Measurements from ENCODE around the gene MYLK. TPM values are rescaled to one million over a fixed set of nuclear protein-coding genes. Genes with fewer than 3 reads are reported as not detected.

Gene MYLK
- total RNA-seq, 1 donor from 2014 or later = 80.3 TPM

DNA sequence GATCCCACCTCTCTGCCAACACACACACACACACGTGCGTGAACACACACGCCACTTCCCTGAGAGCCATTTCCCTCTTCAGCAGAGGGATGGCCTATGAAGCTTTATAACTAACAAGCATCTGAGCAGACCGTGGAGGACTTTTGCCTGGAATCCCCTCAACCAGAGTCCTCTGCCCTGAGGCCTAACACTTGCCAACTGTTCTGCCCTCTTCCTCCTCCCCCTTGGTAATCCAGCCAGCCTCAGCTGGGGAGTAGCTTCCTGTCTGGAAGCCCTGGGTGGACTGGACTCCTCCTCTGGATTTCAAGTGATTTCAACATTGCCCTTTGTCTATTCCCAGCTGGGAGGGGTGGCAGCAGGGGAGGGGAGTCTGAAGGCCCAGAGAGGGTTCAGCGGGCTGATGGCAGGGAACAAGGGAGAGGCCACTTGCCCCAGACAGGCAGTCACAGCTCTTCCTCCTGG is 230.9 kb downstream of the MYLK start:
- no peak for DNase-seq (ENCODE audit: low spot score)

DNA sequence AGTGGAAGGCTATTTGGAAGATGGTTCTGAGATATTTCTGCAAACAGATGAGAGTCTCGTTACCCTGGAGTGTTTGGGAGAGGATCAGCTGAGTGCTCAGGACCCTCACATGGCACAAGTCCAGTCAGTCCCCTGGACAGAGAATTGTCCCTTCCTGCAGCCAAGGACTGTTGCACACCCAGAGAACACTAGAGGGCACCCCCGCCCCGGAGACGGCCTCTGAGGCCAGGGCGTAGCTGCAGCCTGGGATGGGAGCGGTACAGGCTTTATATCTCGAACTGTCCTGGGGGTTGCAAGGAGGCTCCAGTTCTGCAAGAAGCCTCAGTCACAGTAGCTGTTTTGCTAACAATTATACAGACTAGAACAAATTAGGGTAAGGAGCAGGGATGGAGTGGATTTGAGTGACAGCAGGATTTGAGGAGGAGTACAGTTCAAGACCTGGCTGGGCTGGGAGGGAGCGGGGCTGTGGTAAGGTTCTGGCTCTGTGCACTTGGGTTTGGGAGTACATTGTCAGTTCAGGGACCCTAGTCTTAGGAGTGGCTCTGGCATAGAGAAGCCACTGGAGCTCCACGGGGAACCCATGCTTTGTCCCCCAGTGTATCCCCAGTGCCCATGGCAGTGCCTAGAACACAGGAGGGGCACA is 231.7 kb downstream of the MYLK start:
- DNase-seq (ENCODE audit: low spot score) = no peak

DNA sequence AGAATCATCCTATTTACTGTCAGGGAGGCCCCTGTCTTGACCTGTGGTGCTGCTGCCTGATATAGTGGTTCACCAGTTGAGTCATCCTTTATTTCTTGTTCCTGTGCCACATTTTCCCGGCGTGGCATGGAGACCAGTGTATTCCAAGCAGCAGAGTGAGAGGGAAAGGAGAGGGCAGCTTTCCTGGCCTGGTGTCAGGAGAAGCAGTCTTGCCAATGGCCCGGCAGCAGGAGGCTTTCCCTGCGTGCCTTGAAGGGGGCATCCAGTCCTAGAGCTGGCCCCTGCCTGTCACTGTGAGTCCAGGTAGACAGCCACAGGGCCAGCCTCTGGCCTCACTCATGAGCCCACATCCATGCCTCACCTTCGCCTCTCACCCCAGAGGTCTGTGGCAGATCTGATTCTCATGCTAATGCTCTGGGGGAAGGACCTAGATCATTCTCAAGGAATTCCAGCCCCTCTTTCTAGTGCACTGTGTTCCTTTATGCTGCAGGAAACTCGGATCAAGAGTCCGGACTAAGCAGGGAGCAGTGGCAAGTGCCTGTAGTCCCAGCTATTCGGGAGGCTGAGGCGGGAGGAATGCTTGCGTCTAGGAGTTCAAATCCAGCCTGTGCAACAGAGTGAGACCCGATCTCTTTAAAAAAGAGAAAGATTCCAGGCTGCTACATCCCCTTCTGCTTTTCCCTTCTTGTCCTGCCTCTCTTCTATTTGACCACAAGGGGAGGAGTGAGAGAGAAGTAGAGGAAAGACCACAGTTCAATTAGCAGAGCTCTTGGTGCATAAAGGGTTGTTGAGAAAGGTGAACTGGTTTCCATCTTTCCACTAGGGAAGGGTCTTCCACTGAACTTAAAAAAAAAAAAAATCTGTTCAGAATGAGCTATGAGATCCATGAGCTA is 232.4 kb downstream of the MYLK start:
- DNase-seq (ENCODE audit: low spot score) = no peak

DNA sequence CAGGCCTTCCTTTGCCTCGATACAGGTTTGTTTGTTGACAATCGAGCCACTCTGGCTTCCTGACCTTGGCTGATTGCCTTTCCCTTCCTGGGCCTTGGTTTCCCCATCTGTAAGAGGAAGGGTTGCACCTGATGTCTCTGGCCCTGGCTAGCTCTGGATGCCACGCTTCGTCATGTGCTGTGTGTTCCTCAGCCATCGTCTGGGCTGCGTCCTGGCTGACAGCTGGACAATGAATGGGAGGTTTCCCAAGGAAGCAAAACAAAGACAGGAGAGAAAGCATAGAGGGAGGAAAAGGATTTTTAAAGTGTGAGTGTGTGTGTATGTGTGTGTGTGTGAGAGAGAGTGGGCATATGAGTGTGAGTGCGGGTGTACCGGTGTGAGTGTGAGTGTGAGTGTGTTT is 234.0 kb downstream of the MYLK start:
- DNase-seq (ENCODE audit: low spot score) = no peak

DNA sequence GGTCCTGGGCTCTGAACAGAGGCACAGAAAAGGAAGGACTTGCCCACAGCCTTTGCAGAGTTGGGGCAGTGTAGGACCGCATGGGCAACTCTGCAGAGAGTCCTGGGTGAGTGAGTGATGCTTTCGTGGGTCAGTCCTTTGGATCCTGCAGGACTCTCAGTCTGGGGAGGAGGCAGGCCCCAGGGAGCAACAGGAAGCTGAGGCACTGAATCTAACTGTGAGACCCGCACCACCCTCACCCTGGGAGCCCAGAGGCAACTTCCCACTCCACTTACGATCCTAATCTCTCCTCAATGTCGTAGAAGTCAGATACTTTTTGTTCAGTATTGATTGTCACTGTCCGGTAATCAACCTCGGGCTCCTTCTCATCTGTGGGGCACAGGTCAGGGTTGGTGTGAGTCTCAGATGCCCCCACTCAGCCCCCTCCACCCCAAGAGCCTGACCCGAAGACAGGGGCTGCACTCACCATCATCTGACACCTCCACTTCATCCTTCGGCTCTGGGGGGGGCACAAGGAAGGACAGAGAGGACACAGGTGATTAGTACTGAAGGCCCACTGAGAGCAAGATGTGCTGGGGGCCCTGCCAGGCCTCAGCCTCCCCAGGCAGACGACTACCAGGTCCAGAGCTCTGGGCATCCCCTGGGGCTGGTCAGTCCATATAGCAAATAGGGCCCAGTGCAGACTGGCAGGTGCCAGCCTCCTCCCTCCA is 235.3 kb downstream of the MYLK start:
- DNase-seq (ENCODE audit: low spot score) = peak; percentile 76

DNA sequence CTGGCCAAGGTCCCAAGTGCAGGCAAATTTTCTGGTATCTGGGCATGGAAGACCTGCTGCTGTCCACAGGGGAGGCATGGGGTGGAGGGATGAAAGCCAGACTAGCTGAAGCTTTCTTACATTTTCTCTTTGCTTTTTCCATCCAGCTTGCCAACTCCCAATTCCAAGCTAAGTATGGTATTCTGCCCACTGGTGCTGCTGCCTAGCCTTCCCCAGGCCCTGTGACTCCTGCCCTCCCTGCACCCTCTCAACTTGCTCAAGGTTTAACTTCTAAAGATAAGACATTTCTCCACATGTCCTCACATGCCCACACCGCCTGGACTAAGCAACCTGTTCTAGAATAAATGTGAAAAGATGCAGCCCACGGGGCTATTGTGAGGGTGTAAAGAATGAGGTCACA is 239.8 kb downstream of the MYLK start:
- peak; percentile 28 for DNase-seq (ENCODE audit: low spot score)

DNA sequence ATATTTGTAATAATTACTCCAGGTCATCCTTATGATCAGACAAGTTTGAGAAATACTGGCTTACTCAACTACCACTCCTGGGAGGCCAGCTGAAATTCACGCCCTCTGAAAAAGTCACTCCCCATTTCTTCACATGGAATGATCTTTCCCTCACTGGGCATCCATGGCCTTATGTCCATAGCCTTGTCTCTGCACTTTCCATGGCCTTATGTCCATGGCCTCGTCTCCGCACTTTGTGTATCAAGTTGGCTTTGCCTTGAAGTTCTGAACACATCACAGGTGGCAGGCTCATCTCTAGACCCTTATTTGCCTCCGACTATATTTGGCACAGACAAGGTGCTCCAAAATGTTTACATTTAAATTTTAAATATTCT is 241.2 kb downstream of the MYLK start:
- DNase-seq (ENCODE audit: low spot score) = no peak

DNA sequence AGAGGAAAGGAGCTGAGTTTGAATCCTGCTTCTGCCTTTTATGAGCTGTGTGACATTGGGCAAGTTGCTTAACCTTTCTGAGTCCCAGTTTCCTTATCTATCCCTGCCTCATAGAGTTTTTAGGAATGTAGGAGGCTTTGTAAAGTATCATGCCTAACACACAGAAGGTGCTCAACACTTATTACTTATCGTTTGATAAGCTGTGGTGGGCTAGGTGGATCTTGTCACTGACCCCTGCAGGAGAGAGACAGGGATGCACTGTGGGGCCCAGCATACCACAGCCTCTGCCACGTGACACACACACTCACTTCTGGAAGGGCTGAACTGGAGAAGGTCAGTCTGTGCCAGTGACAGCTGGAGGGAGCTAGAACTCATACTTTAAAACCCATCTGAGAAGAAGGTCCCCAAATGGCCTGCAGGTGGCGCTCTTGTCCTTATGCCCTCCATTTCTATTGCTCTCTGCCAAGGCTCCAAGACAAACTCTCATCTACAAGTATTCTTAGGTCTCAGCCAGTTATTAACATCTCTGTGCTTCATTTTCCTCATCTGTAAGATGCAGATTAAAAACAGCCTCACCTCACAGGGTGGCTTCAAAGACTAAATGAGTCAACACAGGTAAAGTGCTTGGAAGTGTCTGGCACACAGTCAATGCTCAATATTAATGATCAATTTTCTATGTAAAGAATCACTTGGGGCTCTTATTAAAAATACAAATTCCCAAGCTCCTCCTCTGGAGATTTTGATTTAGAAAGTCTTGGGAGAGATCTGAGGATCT is 241.8 kb downstream of the MYLK start:
- DNase-seq (ENCODE audit: low spot score) = no peak

DNA sequence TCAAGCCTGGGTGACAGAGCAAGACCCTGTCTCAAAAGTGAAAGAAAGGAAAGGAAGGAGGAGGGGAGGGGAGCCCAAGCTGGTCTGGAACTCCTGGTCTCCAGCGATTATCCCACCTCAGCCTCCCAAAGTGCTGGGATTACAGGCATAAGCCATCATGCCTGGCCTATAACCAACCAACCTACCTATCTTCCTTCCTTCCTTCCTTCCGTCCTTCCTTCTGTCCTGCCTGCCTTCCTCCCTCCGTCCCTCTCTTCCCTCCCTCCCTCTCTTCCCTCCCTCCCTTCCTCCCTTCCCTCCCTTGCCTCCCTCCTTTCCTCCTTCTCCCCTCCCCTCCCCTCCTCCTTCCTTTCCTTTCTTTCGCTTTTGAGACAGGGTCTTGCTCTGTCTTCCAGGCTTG is 242.6 kb downstream of the MYLK start:
- DNase-seq (ENCODE audit: low spot score) = peak; percentile 45

DNA sequence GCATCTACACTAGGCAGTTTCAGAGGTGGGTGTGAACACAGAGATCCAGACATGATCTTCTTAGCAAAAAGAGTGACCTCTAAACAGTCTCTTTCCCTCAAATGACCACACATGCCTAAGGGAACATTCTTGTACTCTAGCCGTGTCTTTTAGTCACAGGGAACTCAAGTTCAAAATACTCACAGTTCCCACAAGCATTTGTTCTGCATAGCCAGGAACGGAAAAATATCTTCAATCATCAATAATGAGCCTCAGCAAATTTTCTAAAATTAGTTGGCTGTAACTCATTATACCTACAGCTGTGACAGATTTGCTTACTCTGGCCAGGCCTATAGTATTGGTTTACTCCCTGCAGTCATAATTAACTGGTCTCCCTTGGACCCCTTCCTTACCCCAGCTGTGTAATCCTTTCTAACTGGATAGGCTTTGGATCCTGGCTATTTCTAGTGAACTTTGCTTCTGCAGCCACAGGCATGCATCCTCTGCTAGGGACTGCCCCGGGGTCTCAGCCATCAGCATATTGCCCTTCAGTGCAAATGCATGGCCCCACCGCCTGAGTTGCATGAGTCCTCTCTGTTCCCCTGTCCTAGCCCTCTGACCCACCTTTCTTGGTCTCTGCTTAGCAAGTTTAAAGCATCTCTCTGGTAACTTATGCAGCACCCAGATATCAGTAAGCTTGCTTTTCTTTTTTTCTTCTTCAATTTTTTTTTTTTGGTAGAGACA is 243.2 kb downstream of the MYLK start:
- DNase-seq (ENCODE audit: low spot score) = peak; percentile 51

DNA sequence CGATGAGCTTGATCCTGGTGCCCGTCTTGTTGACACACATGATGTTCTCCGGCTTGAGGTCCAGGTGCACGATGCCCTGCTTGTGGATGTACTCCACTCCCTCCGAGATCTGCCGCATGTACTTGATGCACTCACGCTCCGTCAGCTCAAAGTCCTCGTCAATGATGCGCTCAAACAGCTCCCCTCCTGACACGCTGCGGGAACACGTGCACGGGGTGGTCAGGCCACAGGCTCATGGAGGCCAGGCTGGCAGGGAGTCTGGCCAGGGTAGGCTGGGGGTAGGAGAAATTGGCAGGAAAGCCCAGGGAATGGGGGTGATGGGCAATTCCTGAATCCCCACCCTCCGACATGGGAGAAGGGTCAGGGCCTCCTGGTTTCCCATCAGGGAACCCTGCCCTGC is 243.8 kb downstream of the MYLK start:
- DNase-seq (ENCODE audit: low spot score) = peak; percentile 64

DNA sequence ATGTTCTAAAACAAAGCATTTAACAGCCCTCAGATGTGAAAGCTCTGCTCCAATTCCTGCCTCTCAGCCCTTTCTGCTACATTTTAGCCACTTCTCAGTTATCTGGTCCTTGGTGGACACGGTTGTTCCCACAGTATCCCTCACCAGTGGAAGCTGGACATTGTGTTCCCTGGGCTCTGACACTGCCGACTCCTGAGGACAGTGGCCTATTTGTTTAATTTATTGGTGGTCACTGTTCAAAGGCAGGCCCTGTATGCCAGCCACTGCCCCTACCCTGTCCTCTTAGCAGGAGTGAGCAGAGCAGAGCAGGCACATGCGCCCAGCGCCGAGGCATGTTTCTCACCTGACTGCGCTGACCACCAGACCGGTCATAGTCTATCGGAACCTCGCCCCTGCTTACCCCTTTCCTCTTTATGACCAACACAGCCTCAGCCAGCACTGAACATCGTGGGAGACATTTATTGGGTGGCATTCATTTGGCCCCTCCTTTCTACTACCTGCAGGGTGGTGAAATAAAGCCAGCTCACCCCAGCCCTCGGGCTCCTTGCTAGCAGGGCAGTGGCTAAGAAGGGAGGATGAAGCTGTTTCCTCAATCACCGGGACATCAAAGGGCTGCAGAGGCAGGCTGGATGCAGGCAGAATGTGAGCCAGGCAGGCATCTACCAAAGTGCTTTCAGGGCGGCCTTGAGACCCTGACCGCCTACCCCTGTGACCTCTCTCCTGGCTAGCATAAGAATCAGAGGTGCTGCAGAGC is 245.0 kb downstream of the MYLK start:
- DNase-seq (ENCODE audit: low spot score) = peak; percentile 85

DNA sequence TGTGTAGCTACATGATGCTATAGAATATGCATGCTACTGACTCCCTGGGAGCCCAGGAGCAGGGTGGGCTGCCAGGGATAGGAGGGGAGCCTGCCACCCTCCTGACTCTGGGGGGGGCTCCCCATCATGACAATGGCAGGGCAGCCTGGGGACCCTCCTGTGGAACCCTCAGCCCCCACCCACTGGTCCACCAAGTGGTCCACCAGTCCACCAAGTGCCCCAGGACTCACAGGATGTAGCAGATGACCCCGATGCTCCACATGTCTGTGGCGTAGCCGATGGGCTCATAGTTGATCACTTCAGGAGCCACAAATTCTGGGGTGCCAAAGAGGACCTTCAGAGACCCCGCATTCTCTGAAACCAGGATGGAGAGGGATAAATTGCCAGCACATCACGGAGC is 246.3 kb downstream of the MYLK start:
- DNase-seq (ENCODE audit: low spot score) = no peak

DNA sequence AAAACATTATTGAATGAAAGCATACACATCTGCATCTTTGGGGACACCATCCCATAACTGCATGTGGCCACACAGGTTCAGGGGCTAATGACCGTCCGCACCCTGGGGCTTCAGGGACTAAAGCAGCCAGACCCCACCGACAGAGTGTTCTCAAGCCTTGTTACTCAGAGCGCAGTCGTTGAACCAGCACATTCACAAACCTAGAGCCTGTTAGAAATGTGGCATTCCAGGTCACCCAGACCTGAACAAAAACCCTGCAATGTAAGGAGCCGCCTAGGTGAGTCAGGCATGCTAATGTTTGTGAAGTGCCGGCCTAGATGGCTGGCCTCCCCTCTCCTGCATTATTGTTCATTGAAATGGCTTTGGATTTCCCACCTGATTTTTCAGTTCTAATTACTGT is 247.0 kb downstream of the MYLK start:
- DNase-seq (ENCODE audit: low spot score) = no peak

DNA sequence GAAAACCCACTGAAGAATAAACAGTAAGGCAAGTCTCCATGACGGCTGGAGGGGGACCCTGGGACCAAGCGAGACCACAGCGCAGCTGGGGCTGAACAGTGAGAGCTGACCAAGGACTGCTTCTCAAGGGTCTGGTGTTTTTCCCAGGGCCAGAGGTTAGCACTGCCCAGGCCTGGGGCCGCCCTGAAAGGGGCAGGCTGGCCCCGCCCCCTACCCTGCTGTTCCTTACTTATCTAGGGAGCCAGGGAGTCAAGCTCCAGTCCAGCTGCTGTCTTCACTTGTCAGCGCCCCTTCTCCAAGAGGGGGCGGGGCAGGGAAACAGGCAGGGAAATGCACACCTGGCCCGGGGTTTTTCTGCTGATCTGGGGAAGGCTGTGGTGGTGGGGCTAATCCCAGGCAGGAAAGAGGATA is 247.7 kb downstream of the MYLK start:
- no peak for DNase-seq (ENCODE audit: low spot score)

DNA sequence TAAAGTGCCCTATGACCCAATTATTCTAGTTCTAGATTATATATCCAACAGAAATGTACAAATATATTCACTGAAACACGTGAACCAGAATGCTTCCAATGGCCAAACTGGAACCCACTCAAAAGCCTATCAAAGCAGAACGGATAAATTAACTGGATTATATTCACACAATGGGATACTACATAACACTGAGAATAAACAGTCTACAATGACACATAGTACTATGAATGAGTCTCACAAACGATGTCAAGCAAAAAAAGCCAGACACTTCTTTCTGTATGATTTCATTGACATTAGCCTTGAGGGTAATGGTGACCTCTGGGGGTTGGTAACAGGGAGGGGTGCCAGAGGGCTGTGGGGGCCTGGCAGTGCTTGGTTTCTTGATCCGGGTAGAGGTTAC is 248.4 kb downstream of the MYLK start:
- DNase-seq (ENCODE audit: low spot score) = no peak

DNA sequence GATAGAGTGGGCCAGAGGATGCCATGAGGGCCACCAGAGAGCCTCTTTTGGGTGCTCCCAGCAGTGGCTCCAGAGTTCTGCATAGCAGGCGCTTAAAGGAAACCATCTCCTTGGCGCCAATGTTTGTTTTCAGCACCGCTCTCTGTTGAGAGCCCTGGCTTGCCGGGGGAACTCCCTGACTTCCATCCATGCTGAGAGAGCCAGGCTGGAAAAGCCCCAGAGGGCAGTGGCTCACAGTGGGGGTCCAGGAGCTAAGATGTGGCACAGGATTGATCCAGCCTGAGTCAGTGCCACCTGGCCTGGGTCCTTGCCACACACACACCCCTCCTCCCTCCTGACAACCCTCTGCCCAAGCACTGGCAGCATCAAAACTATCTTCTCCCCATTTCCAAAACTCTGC is 248.9 kb downstream of the MYLK start:
- no peak for DNase-seq (ENCODE audit: low spot score)

DNA sequence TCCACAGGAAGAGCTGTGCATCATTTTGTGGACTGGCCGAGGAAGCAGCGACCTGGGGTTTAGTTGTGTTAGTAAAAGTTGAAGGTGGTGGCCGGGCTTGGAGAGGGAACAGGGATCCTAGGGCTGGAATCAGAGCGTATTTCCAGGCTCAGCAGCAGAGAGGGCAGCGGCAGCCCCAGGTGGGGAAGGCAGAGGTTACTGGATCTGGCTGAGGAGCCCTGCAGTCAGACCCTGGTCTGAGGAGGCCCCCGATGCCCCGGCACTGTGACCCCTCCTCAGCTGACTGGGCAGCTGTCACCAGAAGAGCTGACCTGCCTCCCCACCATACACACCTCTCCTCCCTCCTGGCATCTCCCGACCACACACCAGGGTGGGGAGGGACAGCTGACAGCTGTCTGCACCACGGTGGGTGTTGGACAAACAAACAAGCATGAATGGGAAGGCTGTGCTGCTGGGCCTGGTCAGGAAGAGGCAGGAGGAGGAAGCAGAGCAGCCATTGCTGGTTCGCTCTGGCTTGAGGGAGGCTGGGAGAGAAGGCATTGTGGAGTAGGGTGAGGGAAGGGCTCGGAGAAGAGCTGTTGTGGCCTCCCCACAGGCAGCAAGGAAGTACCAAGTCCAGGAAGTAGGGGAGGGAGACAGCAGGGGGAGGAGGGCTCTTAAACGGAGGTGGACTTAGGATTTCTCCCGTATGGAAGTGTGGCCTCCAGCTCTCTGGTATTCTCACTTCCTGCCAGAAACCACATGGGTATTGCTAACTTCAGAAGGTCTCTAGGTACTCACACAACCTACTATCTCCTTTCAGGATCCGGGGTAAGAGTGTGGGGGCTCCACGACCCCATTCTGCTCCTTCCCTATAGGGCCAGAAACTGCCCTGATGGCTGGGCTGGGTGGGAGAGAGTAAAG is 249.7 kb downstream of the MYLK start:
- no peak for DNase-seq (ENCODE audit: low spot score)

DNA sequence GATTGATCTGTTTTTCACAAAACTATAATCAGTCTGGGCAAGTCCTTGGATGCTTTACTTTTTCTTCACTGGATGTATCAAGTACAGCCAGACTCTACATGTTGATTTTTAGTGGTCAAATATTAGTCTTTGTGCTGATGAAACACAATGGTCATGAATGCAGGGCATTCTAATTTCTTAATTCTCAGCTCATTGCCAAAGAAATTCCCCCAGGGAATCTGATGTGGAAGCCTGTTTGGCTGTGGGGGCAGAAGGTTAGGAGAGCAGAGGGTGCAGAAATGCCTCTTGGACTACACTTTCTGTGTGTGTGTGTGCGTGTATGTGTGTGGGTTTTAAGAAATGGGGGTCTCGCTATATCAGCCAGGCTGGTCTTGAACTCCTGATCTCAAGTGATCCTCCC is 250.6 kb downstream of the MYLK start:
- no peak for DNase-seq (ENCODE audit: low spot score)
